GM12864 (cell line): ENCODE measurements around the gene TBC1D22B.

Experiments used
- DNase-seq: peaks from one replicate; pipeline ENCODE4 v3.0.0-alpha.2; 2011; ENCODE audit warnings: low read depth
- H3K4me3 ChIP-seq: 2 replicates; pipeline ENCODE4 v1.5.1; 2011; ENCODE audit warnings: mild to moderate bottlenecking, low read depth, low read length, control low read depth
- TF ChIP-seq, protein P1 (sequence below): IDR thresholded peaks from 2 replicates; pipeline ENCODE4 v1.5.1; 2011; ENCODE audit warnings: low read depth, mild to moderate bottlenecking, moderate library complexity, low read length, control low read depth, inconsistent platforms; ENCODE audit errors: missing control alignments

Gene TBC1D22B

GRCh38 chr6:37280162-37280887, 22.8 kb downstream of the TBC1D22B start:
- DNase-seq, result no peak
- TF ChIP-seq, protein P1, sequence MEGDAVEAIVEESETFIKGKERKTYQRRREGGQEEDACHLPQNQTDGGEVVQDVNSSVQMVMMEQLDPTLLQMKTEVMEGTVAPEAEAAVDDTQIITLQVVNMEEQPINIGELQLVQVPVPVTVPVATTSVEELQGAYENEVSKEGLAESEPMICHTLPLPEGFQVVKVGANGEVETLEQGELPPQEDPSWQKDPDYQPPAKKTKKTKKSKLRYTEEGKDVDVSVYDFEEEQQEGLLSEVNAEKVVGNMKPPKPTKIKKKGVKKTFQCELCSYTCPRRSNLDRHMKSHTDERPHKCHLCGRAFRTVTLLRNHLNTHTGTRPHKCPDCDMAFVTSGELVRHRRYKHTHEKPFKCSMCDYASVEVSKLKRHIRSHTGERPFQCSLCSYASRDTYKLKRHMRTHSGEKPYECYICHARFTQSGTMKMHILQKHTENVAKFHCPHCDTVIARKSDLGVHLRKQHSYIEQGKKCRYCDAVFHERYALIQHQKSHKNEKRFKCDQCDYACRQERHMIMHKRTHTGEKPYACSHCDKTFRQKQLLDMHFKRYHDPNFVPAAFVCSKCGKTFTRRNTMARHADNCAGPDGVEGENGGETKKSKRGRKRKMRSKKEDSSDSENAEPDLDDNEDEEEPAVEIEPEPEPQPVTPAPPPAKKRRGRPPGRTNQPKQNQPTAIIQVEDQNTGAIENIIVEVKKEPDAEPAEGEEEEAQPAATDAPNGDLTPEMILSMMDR, result no peak
- no peak overlapping the region for H3K4me3 ChIP-seq

DNA sequence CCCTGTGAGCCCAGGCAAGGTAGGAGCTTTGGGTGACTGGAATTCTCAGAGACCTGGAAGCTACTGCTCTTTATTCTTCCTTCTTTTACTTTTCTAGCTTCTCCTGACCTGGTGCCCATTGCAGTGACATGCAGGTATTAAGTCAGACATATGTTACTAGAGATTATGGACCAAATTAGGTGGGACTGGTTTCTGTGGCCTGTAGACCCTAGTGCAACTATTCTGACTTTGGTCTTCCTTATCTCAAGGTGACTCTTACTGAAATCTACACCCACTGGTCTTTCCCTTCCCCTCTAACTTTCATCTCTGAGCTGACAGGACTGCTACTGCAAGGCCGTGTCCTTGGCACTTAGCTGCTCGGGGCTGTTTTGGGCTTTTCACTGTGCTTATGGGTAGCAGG, 24.8 kb downstream of the TBC1D22B start:
- H3K4me3 ChIP-seq, result no peak overlapping the region
- no peak for DNase-seq
- TF ChIP-seq, protein P1, result no peak

- no peak overlapping the region for H3K4me3 ChIP-seq
- TF ChIP-seq, protein P1, result no peak
- no peak for DNase-seq
These were observed 25.7 kb downstream of the TBC1D22B start for GRCh38 chr6:37283268-37283667.

GRCh38 chr6:37283671-37284151, 26.1 kb downstream of the TBC1D22B start:
- TF ChIP-seq, protein P1, result no peak
- no peak overlapping the region for H3K4me3 ChIP-seq
- no peak for DNase-seq

- no peak for DNase-seq
- H3K4me3 ChIP-seq, result no peak overlapping the region
- TF ChIP-seq, protein P1, result no peak
These were observed 27.2 kb downstream of the TBC1D22B start for GRCh38 chr6:37284781-37285180.

DNA sequence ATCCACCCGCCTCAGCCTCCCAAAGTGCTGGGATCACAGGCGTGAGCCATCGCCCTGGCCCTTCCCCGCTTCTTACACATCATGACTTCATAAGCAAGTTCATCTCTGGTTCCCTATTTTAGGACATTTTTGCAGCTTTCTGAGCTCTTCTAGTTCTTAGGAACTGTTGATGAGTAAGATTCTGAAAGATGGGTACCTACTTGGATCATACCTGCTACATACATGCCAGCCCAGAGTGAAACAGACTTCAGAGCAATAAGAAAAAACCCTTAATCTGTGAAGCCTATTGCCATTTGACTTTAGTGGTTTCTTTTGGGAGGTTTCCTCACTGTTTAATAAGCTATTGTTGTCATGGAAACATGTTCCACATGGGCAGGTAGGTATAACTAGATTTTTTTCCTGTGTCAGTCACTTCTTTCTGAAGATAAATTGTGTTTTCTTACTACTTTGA, 28.3 kb downstream of the TBC1D22B start:
- DNase-seq, result no peak
- H3K4me3 ChIP-seq, result no peak overlapping the region
- TF ChIP-seq, protein P1, result no peak

DNA sequence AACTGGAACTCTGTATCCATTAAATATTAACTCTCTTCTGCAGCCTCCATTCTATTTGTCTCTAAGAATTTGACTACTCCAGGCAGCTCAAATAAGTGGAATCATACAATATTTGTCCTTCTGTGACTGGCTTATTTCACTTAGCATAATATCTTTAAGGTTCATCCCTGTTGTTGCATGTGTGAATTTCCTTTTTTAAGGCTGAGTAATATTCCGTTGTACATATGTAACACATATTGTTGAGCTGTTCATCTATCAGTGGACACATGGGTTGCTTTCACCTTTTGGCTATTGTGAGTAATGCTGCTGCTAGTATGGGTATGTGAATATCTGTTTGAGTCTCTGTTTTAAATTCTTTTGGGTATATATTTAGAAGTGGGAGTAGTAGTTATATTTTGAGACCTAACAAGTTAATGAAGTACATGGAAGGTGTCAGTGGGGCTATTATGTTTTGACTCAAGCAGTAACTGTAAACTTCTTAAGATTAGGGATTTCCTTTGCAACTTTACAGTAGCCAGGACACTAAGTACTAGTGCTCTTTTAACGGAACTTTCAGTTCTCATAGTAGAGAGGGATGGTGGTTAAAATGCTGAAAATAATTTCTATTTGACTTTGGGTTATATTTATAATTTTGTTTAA, 30.1 kb downstream of the TBC1D22B start:
- H3K4me3 ChIP-seq, result no peak overlapping the region
- peak; percentile 22 for DNase-seq
- TF ChIP-seq, protein P1, result no peak
